Neuronal stem cell (in vitro differentiated cells): Measurements from ENCODE around the gene KLHL1.
A peak's percentile ranks its signal among the peaks of the same experiment; 100 is the strongest.

Experiments used
- DNase-seq: peaks from one replicate; pipeline ENCODE4 v3.0.0-alpha.2; 2013; ENCODE audit warnings: low spot score
- H2AFZ ChIP-seq: one replicate; pipeline ENCODE4 v1.6.1; 2013; ENCODE audit warnings: mild to moderate bottlenecking, low read length, inconsistent platforms
- H2AK5ac ChIP-seq: 2 replicates; pipeline ENCODE4 v1.6.1; 2013; ENCODE audit warnings: low read depth, mild to moderate bottlenecking, inconsistent platforms, low read length, moderate library complexity, mixed read lengths
- H2BK120ac ChIP-seq: 2 replicates; pipeline ENCODE4 v1.6.1; 2013; ENCODE audit warnings: low read depth, mild to moderate bottlenecking, inconsistent platforms, low read length, moderate library complexity, mixed read lengths
- H2BK12ac ChIP-seq: one replicate; pipeline ENCODE4 v1.6.1; 2013; ENCODE audit warnings: low read length, inconsistent platforms
- H2BK15ac ChIP-seq: 2 replicates; pipeline ENCODE4 v1.6.1; 2013; ENCODE audit warnings: mild to moderate bottlenecking, low read length, inconsistent platforms, mixed read lengths
- H2BK5ac ChIP-seq: one replicate; pipeline ENCODE4 v1.6.1; 2013; ENCODE audit warnings: inconsistent platforms, mild to moderate bottlenecking, low read length, moderate library complexity
- H3K14ac ChIP-seq: one replicate; pipeline ENCODE4 v1.6.1; 2013; ENCODE audit warnings: low read length, inconsistent platforms
- H3K18ac ChIP-seq: 2 replicates; pipeline ENCODE4 v1.6.1; 2013; ENCODE audit warnings: low read length, inconsistent platforms
- H3K23ac ChIP-seq: 2 replicates; pipeline ENCODE4 v1.6.1; 2013; ENCODE audit warnings: low read depth, mild to moderate bottlenecking, mixed read lengths, low read length, inconsistent platforms; ENCODE audit not compliant: poor library complexity
- H3K27ac ChIP-seq: replicated peaks from 3 replicates; pipeline ENCODE4 v1.5.1; 2013; ENCODE audit warnings: low read length, inconsistent platforms
- H3K27me3 ChIP-seq, 3 experiments: 2 replicates each; pipeline ENCODE4 v1.6.1; 2013; ENCODE audit warnings: low read length in 3 of 3, mild to moderate bottlenecking in 2 of 3, inconsistent platforms in 1 of 3, low read depth in 1 of 3, mixed read lengths in 1 of 3, moderate library complexity in 1 of 3; ENCODE audit not compliant: control insufficient read depth in 3 of 3, insufficient read depth in 3 of 3
- H3K36me3 ChIP-seq, 2 donors: replicated peaks in 1 of 2; 2 replicates each; pipeline ENCODE4 v1.6.1; 2013; ENCODE audit warnings: low read length in 2 of 2; ENCODE audit not compliant: control insufficient read depth in 2 of 2, insufficient read depth in 2 of 2
- H3K4ac ChIP-seq: 2 replicates; pipeline ENCODE4 v1.6.1; 2013; ENCODE audit warnings: inconsistent platforms, mild to moderate bottlenecking, low read length, moderate library complexity
- H3K4me1 ChIP-seq, 2 donors: 1 replicate in 1 of 2; 2 replicates in 1 of 2; pipeline ENCODE4 v1.6.1; 2013; ENCODE audit warnings: low read length in 2 of 2, low read depth in 1 of 2; ENCODE audit not compliant: control insufficient read depth in 2 of 2, insufficient read depth in 1 of 2
- H3K4me2 ChIP-seq: one replicate; pipeline ENCODE4 v1.6.1; 2013; ENCODE audit warnings: mild to moderate bottlenecking, low read length, inconsistent platforms; ENCODE audit not compliant: insufficient read depth, poor library complexity, severe bottlenecking
- H3K4me3 ChIP-seq, 2 donors: 2 replicates each; pipeline ENCODE4 v1.5.1; 2013; ENCODE audit warnings: low read length in 2 of 2, mild to moderate bottlenecking in 2 of 2, inconsistent platforms in 1 of 2, moderate library complexity in 1 of 2
- H3K79me1 ChIP-seq: one replicate; pipeline ENCODE4 v1.6.1; 2013; ENCODE audit warnings: low read depth, mild to moderate bottlenecking, inconsistent platforms, low read length, moderate library complexity
- H3K9ac ChIP-seq: one replicate; pipeline ENCODE4 v1.6.1; 2013; ENCODE audit warnings: mild to moderate bottlenecking, low read depth, low read length, inconsistent platforms; ENCODE audit not compliant: poor library complexity
- H3K9me3 ChIP-seq, 2 donors: replicated peaks in 1 of 2; 2 replicates each; pipeline versions ENCODE3 to v1.6.1; 2013; ENCODE audit warnings: low read length in 2 of 2, mild to moderate bottlenecking in 2 of 2, inconsistent platforms in 1 of 2, low read depth in 1 of 2, mixed read lengths in 1 of 2, moderate library complexity in 1 of 2; ENCODE audit not compliant: control insufficient read depth in 2 of 2, insufficient read depth in 1 of 2
- H4K8ac ChIP-seq: one replicate; pipeline ENCODE4 v1.6.1; 2013; ENCODE audit warnings: low read depth, mild to moderate bottlenecking, inconsistent platforms, low read length, moderate library complexity
- H4K91ac ChIP-seq: one replicate; pipeline ENCODE4 v1.6.1; 2013; ENCODE audit warnings: low read length, low read depth, mild to moderate bottlenecking, inconsistent platforms; ENCODE audit not compliant: poor library complexity
- WGBS, 2 donors: extraction: QIAGEN DNeasy Blood & Tissue Kit; methylation state at CpG; one replicate each; pipeline ENCODE4 v1.1.7; 2013; ENCODE audit warnings: missing lambda C conversion rate in 2 of 2, mixed read lengths in 1 of 2; ENCODE audit not compliant: insufficient read length in 2 of 2, insufficient replicate concordance in 1 of 2; ENCODE audit errors: extremely low coverage in 2 of 2; 5-methylcytosine and 5-hydroxymethylcytosine counted together

KLHL1 gene

GRCh38 chr13:69912630-69913029 lies 195.6 kb downstream of the KLHL1 start:
- WGBS, 2 donors, result no CpG with 5 or more reads among the region's 2 CpGs
- H3K36me3 ChIP-seq, result no peaks in the 10 kb centered on the region
- no peak overlapping the region for H3K23ac ChIP-seq

GRCh38 chr13:69910800-69911199 lies 197.5 kb downstream of the KLHL1 start:
- no peak overlapping the region for H2AK5ac ChIP-seq
- H3K4me2 ChIP-seq, result no peak overlapping the region
- no peaks in the 10 kb centered on the region for H3K79me1 ChIP-seq
- H3K4ac ChIP-seq, result no peak overlapping the region
- H3K36me3 ChIP-seq, result no peaks in the 10 kb centered on the region
- H3K27ac ChIP-seq, result no peak overlapping the region
- H2AFZ ChIP-seq, result no peak overlapping the region
- H3K14ac ChIP-seq, result no peak overlapping the region
- H3K18ac ChIP-seq, result no peak overlapping the region
- no peak for DNase-seq
- H2BK12ac ChIP-seq, result no peak overlapping the region
- no peaks in the 10 kb centered on the region for H3K27me3 ChIP-seq
- no peaks in the 10 kb centered on the region for H3K9me3 ChIP-seq
- no peak overlapping the region for H2BK120ac ChIP-seq
- H2BK5ac ChIP-seq, result no peak overlapping the region
- no peak overlapping the region for H4K91ac ChIP-seq
- H2BK15ac ChIP-seq, result no peak overlapping the region
- no peak overlapping the region for H4K8ac ChIP-seq
- no peak overlapping the region for H3K4me3 ChIP-seq
- no peak overlapping the region for H3K9ac ChIP-seq
- no peaks in the 10 kb centered on the region for H3K4me1 ChIP-seq
- H3K23ac ChIP-seq, result no peak overlapping the region

More at GRCh38 chr13:69912630-69913029, 195.6 kb downstream of the KLHL1 start:
- no peak for DNase-seq
- Histone ChIP-seq H2AK5ac (no peak overlapping the region), H3K79me1 (no peaks in the 10 kb centered on the region), H2AFZ (no peak overlapping the region), H2BK5ac (no peak overlapping the region), H3K27me3 (no peaks in the 10 kb centered on the region), H3K18ac (no peak overlapping the region), H3K9me3 (no peaks in the 10 kb centered on the region), H3K9ac (no peak overlapping the region), H3K4me3 (no peak overlapping the region), H4K91ac (no peak overlapping the region), H3K14ac (no peak overlapping the region), H3K4ac (no peak overlapping the region), H2BK120ac (no peak overlapping the region), H2BK12ac (no peak overlapping the region), H4K8ac (peak overlapping the region; percentile 92), H3K4me2 (no peak overlapping the region), H3K4me1 (no peaks in the 10 kb centered on the region), H3K27ac (no peak overlapping the region), H2BK15ac (no peak overlapping the region)

GRCh38 chr13:69904784-69905183 lies 203.5 kb downstream of the KLHL1 start:
- Histone ChIP-seq H3K9ac (no peak overlapping the region), H3K4me2 (no peak overlapping the region), H2BK15ac (no peak overlapping the region), H3K4me3 (no peak overlapping the region), H4K8ac (no peak overlapping the region), H3K9me3 (no peaks in the 10 kb centered on the region), H3K18ac (no peak overlapping the region), H2AFZ (no peak overlapping the region), H3K14ac (no peak overlapping the region), H3K27ac (no peak overlapping the region), H2AK5ac (no peak overlapping the region), H3K79me1 (no peaks in the 10 kb centered on the region), H3K27me3 (no peaks in the 10 kb centered on the region), H2BK120ac (no peak overlapping the region), H3K36me3 (no peaks in the 10 kb centered on the region), H3K4ac (no peak overlapping the region), H2BK5ac (no peak overlapping the region), H2BK12ac (no peak overlapping the region), H4K91ac (no peak overlapping the region), H3K23ac (no peak overlapping the region), H3K4me1 (no peaks in the 10 kb centered on the region)
- no peak for DNase-seq

GRCh38 chr13:69903081-69903480 lies 205.2 kb downstream of the KLHL1 start:
- Histone ChIP-seq H3K36me3 (no peaks in the 10 kb centered on the region), H2AFZ (no peak overlapping the region), H4K8ac (no peak overlapping the region), H3K4ac (no peak overlapping the region), H2BK15ac (no peak overlapping the region), H3K23ac (no peak overlapping the region), H3K27ac (no peak overlapping the region), H3K27me3 (no peaks in the 10 kb centered on the region), H4K91ac (no peak overlapping the region), H2AK5ac (no peak overlapping the region), H2BK120ac (no peak overlapping the region), H2BK12ac (no peak overlapping the region), H3K9ac (no peak overlapping the region), H3K4me1 (peaks cover 0 to 3% of the 10 kb centered on the region in 2 donors), H2BK5ac (no peak overlapping the region), H3K9me3 (no peaks in the 10 kb centered on the region), H3K4me2 (no peak overlapping the region), H3K4me3 (no peak overlapping the region), H3K18ac (no peak overlapping the region), H3K79me1 (no peaks in the 10 kb centered on the region), H3K14ac (no peak overlapping the region)
- no peak for DNase-seq
- WGBS, 2 donors, result no CpG with 5 or more reads among the region's 2 CpGs
